ENCODE measurements around the gene STOX2.

- TF ChIP-seq MAX (IDR thresholded peaks at IDR 0.05) (no peak), TEAD4 (IDR thresholded peaks at IDR 0.05) (no peak), ZBTB7A (IDR thresholded peaks at IDR 0.05; ENCODE audit: low read depth) (no peak), FOXM1 (IDR thresholded peaks at IDR 0.05; ENCODE audit: borderline replicate concordance, low read depth) (no peak), TAF1 (IDR thresholded peaks at IDR 0.05; ENCODE audit: low read depth) (no peak), EP300 (IDR thresholded peaks at IDR 0.05; ENCODE audit: borderline replicate concordance) (no peak), CEBPB (IDR thresholded peaks at IDR 0.05) (no peak), YY1 (IDR thresholded peaks at IDR 0.05; ENCODE audit: low read depth) (no peak)
These were observed 10.9 kb downstream of the STOX2 start for GRCh38 chr4:183915976-183916375.

Measured in Ishikawa (cell line).